DND-41 (cell line): ENCODE data around the gene UBLCP1.

Source experiments
- ATAC-seq: fragments of 200-7000 bp; cut with Tn5 transposase; 3 replicates; pipeline ENCODE4 v1.9.1; 2021; ENCODE audit warnings: low read depth; ENCODE audit not compliant: insufficient read depth
- DNase-seq: peaks from one replicate; pipeline ENCODE4 v3.0.0-alpha.2; 2020
- H2AFZ ChIP-seq: 2 replicates; pipeline ENCODE4 v1.6.0; 2012; ENCODE audit warnings: low read depth, low read length
- H3K27ac ChIP-seq: 2 replicates; pipeline ENCODE4 v1.5.1; 2012; ENCODE audit warnings: low read length, inconsistent platforms
- H3K27me3 ChIP-seq: fragments of 200-600 bp; sonication (generic); 2 replicates; pipeline ENCODE4 v1.6.0; 2012; ENCODE audit warnings: low read length, mild to moderate bottlenecking, inconsistent platforms; ENCODE audit not compliant: insufficient read depth, poor library complexity
- H3K36me3 ChIP-seq: 2 replicates; pipeline ENCODE4 v1.5.1; 2012; ENCODE audit warnings: low read length, inconsistent platforms; ENCODE audit not compliant: insufficient read depth
- H3K4me1 ChIP-seq: 2 replicates; pipeline ENCODE4 v1.5.1; 2012; ENCODE audit warnings: mild to moderate bottlenecking, low read length; ENCODE audit not compliant: insufficient read depth
- H3K4me2 ChIP-seq: 2 replicates; pipeline ENCODE4 v1.6.0; 2012; ENCODE audit warnings: mild to moderate bottlenecking, moderate library complexity, low read length, inconsistent platforms; ENCODE audit not compliant: insufficient read depth
- H3K4me3 ChIP-seq, 2 experiments: fragments of 200-600 bp in 1 of 2; shearing (Covaris generic) in 1 of 2; 2 replicates each; pipeline ENCODE4 v1.5.1; 2012 to 2016; ENCODE audit warnings: inconsistent platforms in 2 of 2, low read length in 2 of 2, mild to moderate bottlenecking in 2 of 2, low read depth in 1 of 2, moderate library complexity in 1 of 2
- H3K79me2 ChIP-seq: 2 replicates; pipeline ENCODE4 v1.6.0; 2012; ENCODE audit warnings: low read length, inconsistent platforms; ENCODE audit not compliant: insufficient read depth
- H3K9ac ChIP-seq: 2 replicates; pipeline ENCODE4 v1.6.0; 2012; ENCODE audit warnings: low read depth, mild to moderate bottlenecking, inconsistent platforms, low read length, moderate library complexity
- H3K9me3 ChIP-seq: 2 replicates; pipeline ENCODE4 v1.5.1; 2012; ENCODE audit warnings: low read length, moderate library complexity, mild to moderate bottlenecking, inconsistent platforms; ENCODE audit not compliant: insufficient read depth, severe bottlenecking
- H4K20me1 ChIP-seq: 2 replicates; pipeline ENCODE4 v1.6.0; 2012; ENCODE audit warnings: low read length; ENCODE audit not compliant: insufficient read depth
- CTCF ChIP-seq: IDR thresholded peaks from 2 replicates; pipeline ENCODE4 v1.5.1; 2012; ENCODE audit warnings: borderline replicate concordance, low read length, moderate library complexity, mild to moderate bottlenecking; ENCODE audit not compliant: poor library complexity, severe bottlenecking; ENCODE audit errors: extremely low read depth
- EZH2 ChIP-seq: IDR thresholded peaks from 3 replicates; pipeline ENCODE4 v1.6.1; 2012; ENCODE audit warnings: borderline replicate concordance, low read depth, mild to moderate bottlenecking, moderate library complexity, low read length, inconsistent platforms; ENCODE audit not compliant: severe bottlenecking

Gene UBLCP1

GRCh38 chr5:159316519-159317383, 53.7 kb downstream of the UBLCP1 start:
- H3K27ac ChIP-seq, result no peak overlapping the region
- H3K9me3 ChIP-seq, result no peaks in the 10 kb centered on the region
- H3K4me3 ChIP-seq, result no peak overlapping the region
- no peaks in the 10 kb centered on the region for H3K36me3 ChIP-seq
- peak; percentile 50 for DNase-seq
- no peak overlapping the region for H2AFZ ChIP-seq
- TF ChIP-seq EZH2 (no peak), CTCF (peak; percentile 79)
- ATAC-seq, result peak; percentile 93
- no peaks in the 10 kb centered on the region for H3K4me1 ChIP-seq
- H3K79me2 ChIP-seq, result no peaks in the 10 kb centered on the region
- H3K4me2 ChIP-seq, result no peak overlapping the region
- no peaks in the 10 kb centered on the region for H4K20me1 ChIP-seq
- no peaks in the 10 kb centered on the region for H3K27me3 ChIP-seq
- H3K9ac ChIP-seq, result no peak overlapping the region

GRCh38 chr5:159317849-159318248, 54.8 kb downstream of the UBLCP1 start:
- Histone ChIP-seq H3K79me2 (no peaks in the 10 kb centered on the region), H3K4me3 (no peak overlapping the region), H3K4me1 (no peaks in the 10 kb centered on the region), H3K36me3 (no peaks in the 10 kb centered on the region), H3K9ac (no peak overlapping the region), H4K20me1 (no peaks in the 10 kb centered on the region), H3K9me3 (no peaks in the 10 kb centered on the region), H3K27me3 (no peaks in the 10 kb centered on the region), H2AFZ (no peak overlapping the region), H3K27ac (no peak overlapping the region), H3K4me2 (no peak overlapping the region)
- ATAC-seq (no peak), DNase-seq (no peak)
- TF ChIP-seq CTCF (no peak), EZH2 (no peak)

GRCh38 chr5:159318448-159318847, 55.4 kb downstream of the UBLCP1 start:
- ATAC-seq (no peak), DNase-seq (no peak)
- Histone ChIP-seq H3K27ac (no peak overlapping the region), H3K36me3 (no peaks in the 10 kb centered on the region), H3K27me3 (no peaks in the 10 kb centered on the region), H3K9ac (no peak overlapping the region), H3K79me2 (no peaks in the 10 kb centered on the region), H3K4me2 (no peak overlapping the region), H3K9me3 (no peaks in the 10 kb centered on the region), H4K20me1 (no peaks in the 10 kb centered on the region), H3K4me1 (no peaks in the 10 kb centered on the region), H2AFZ (no peak overlapping the region), H3K4me3 (no peak overlapping the region)
- TF ChIP-seq EZH2 (no peak), CTCF (no peak)

GRCh38 chr5:159319363-159319762, 56.3 kb downstream of the UBLCP1 start:
- H3K4me3 ChIP-seq, result no peak overlapping the region
- no peaks in the 10 kb centered on the region for H3K79me2 ChIP-seq
- no peaks in the 10 kb centered on the region for H3K4me1 ChIP-seq
- H3K27ac ChIP-seq, result no peak overlapping the region
- no peak overlapping the region for H3K9ac ChIP-seq
- no peak overlapping the region for H3K4me2 ChIP-seq
- no peaks in the 10 kb centered on the region for H3K27me3 ChIP-seq
- H3K9me3 ChIP-seq, result no peaks in the 10 kb centered on the region
- no peak for DNase-seq
- no peak for ATAC-seq
- TF ChIP-seq EZH2, result no peak
- no peak for TF ChIP-seq CTCF
- H3K36me3 ChIP-seq, result no peaks in the 10 kb centered on the region
- no peaks in the 10 kb centered on the region for H4K20me1 ChIP-seq
- no peak overlapping the region for H2AFZ ChIP-seq
